ENCODE results near the gene CNNM2.
"Not testable (repeated sequence)": the region's sequence is repeated elsewhere in the genome, so short reads cannot be mapped to it uniquely, and the experiment has no call there.

Gene CNNM2

GRCh38 chr10:102926842-102927241 lies 8.7 kb downstream of the CNNM2 start:
- no peaks in the 10 kb centered on the region for H3K36me3 ChIP-seq (ENCODE audit: insufficient read depth, low read length)
- H3K27ac ChIP-seq (ENCODE audit: low read depth, low read length, poor library complexity, severe bottlenecking), result no peak overlapping the region
- no peak overlapping the region for H2AFZ ChIP-seq (ENCODE audit: low read length)
- TF ChIP-seq EZH2 (IDR thresholded peaks at IDR 0.05; ENCODE audit: borderline replicate concordance, low read length) (no peak), CTCF (IDR thresholded peaks at IDR 0.05; ENCODE audit: low read length) (no peak)
- H3K9ac ChIP-seq (ENCODE audit: low read length), result no peak overlapping the region
- no peaks in the 10 kb centered on the region for H3K79me2 ChIP-seq (ENCODE audit: insufficient read depth, low read length)
- H3K9me3 ChIP-seq (ENCODE audit: low read length), result no peaks in the 10 kb centered on the region
- H3K4me2 ChIP-seq (ENCODE audit: low read length), result no peak overlapping the region
- no peak overlapping the region for H3K4me3 ChIP-seq (ENCODE audit: low read depth, low read length, poor library complexity, severe bottlenecking)
- peaks cover 17% of the 10 kb centered on the region for H3K4me1 ChIP-seq (ENCODE audit: insufficient read depth, low read length, severe bottlenecking)
- H3K27me3 ChIP-seq (ENCODE audit: insufficient read depth, low read length), result no peaks in the 10 kb centered on the region
- H3K9me2 ChIP-seq (ENCODE audit: low read depth, low read length), result no peaks in the 10 kb centered on the region
- no peaks in the 10 kb centered on the region for H4K20me1 ChIP-seq (ENCODE audit: insufficient read depth, low read length)
- no peaks in the 10 kb centered on the region for H3F3A ChIP-seq (ENCODE audit: insufficient read depth, low read length)

- Histone ChIP-seq H3K79me2 (ENCODE audit: insufficient read depth, low read length) (no peaks in the 10 kb centered on the region), H3K9me3 (ENCODE audit: low read length) (no peaks in the 10 kb centered on the region), H3K27me3 (ENCODE audit: insufficient read depth, low read length) (no peaks in the 10 kb centered on the region), H3K4me2 (ENCODE audit: low read length) (no peak overlapping the region), H2AFZ (ENCODE audit: low read length) (no peak overlapping the region), H3K9me2 (ENCODE audit: low read depth, low read length) (no peaks in the 10 kb centered on the region), H3K36me3 (ENCODE audit: insufficient read depth, low read length) (no peaks in the 10 kb centered on the region), H3K9ac (ENCODE audit: low read length) (no peak overlapping the region), H3F3A (ENCODE audit: insufficient read depth, low read length) (no peaks in the 10 kb centered on the region), H3K27ac (ENCODE audit: low read depth, low read length, poor library complexity, severe bottlenecking) (no peak overlapping the region), H3K4me1 (ENCODE audit: insufficient read depth, low read length, severe bottlenecking) (peaks cover 14% of the 10 kb centered on the region), H3K4me3 (ENCODE audit: low read depth, low read length, poor library complexity, severe bottlenecking) (no peak overlapping the region), H4K20me1 (ENCODE audit: insufficient read depth, low read length) (no peaks in the 10 kb centered on the region)
- no peak for TF ChIP-seq EZH2 (IDR thresholded peaks at IDR 0.05; ENCODE audit: borderline replicate concordance, low read length)
- TF ChIP-seq CTCF (IDR thresholded peaks at IDR 0.05; ENCODE audit: low read length), result no peak
Observed at GRCh38 chr10:102927311-102928010, 9.4 kb downstream of the CNNM2 start.

- not testable (repeated sequence) for H3K27me3 ChIP-seq (ENCODE audit: insufficient read depth, low read length); H3F3A ChIP-seq (ENCODE audit: insufficient read depth, low read length); H3K27ac ChIP-seq (ENCODE audit: low read depth, low read length, poor library complexity, severe bottlenecking); H3K79me2 ChIP-seq (ENCODE audit: insufficient read depth, low read length); H3K9me3 ChIP-seq (ENCODE audit: low read length); H3K36me3 ChIP-seq (ENCODE audit: insufficient read depth, low read length); H3K4me2 ChIP-seq (ENCODE audit: low read length); H2AFZ ChIP-seq (ENCODE audit: low read length); H3K4me3 ChIP-seq (ENCODE audit: low read depth, low read length, poor library complexity, severe bottlenecking); H3K9ac ChIP-seq (ENCODE audit: low read length); H4K20me1 ChIP-seq (ENCODE audit: insufficient read depth, low read length); H3K9me2 ChIP-seq (ENCODE audit: low read depth, low read length); H3K4me1 ChIP-seq (ENCODE audit: insufficient read depth, low read length, severe bottlenecking)
Observed at GRCh38 chr10:102928442-102928841, 10.3 kb downstream of the CNNM2 start.

GRCh38 chr10:102930720-102931119 lies 12.6 kb downstream of the CNNM2 start:
- Histone ChIP-seq H3K4me2 (ENCODE audit: low read length) (no peak overlapping the region), H3K9me3 (ENCODE audit: low read length) (no peaks in the 10 kb centered on the region), H3K9me2 (ENCODE audit: low read depth, low read length) (no peaks in the 10 kb centered on the region), H3K36me3 (ENCODE audit: insufficient read depth, low read length) (no peaks in the 10 kb centered on the region), H3K4me1 (ENCODE audit: insufficient read depth, low read length, severe bottlenecking) (no peaks in the 10 kb centered on the region), H2AFZ (ENCODE audit: low read length) (no peak overlapping the region), H3F3A (ENCODE audit: insufficient read depth, low read length) (no peaks in the 10 kb centered on the region), H3K27ac (ENCODE audit: low read depth, low read length, poor library complexity, severe bottlenecking) (no peak overlapping the region), H3K79me2 (ENCODE audit: insufficient read depth, low read length) (no peaks in the 10 kb centered on the region), H3K4me3 (ENCODE audit: low read depth, low read length, poor library complexity, severe bottlenecking) (no peak overlapping the region), H3K9ac (ENCODE audit: low read length) (no peak overlapping the region), H3K27me3 (ENCODE audit: insufficient read depth, low read length) (no peaks in the 10 kb centered on the region), H4K20me1 (ENCODE audit: insufficient read depth, low read length) (no peaks in the 10 kb centered on the region)
- TF ChIP-seq EZH2 (IDR thresholded peaks at IDR 0.05; ENCODE audit: borderline replicate concordance, low read length) (no peak), CTCF (IDR thresholded peaks at IDR 0.05; ENCODE audit: low read length) (no peak)
